HG02852 (cell line): ENCODE results near the gene KIF12.

Experiments
- ATAC-seq: cut with Tn5 transposase; IDR thresholded peaks from one replicate; pipeline ENCODE4 v1.9.1; 2021; ENCODE audit warnings: mild to moderate bottlenecking, moderate library complexity; ENCODE audit not compliant: unreplicated experiment

Gene KIF12

GRCh38 chr9:114070188-114071103, 28.6 kb downstream of the KIF12 start:
- no peak for ATAC-seq

- no peak for ATAC-seq
Measured at GRCh38 chr9:114069476-114070187, 29.5 kb downstream of the KIF12 start.

GRCh38 chr9:114065304-114065703, 33.8 kb downstream of the KIF12 start:
- ATAC-seq, result no peak

- no peak for ATAC-seq
Measured at GRCh38 chr9:114061830-114062474, 37.1 kb downstream of the KIF12 start.

- no peak for ATAC-seq
Measured at GRCh38 chr9:114061292-114061691, 37.8 kb downstream of the KIF12 start.

DNA sequence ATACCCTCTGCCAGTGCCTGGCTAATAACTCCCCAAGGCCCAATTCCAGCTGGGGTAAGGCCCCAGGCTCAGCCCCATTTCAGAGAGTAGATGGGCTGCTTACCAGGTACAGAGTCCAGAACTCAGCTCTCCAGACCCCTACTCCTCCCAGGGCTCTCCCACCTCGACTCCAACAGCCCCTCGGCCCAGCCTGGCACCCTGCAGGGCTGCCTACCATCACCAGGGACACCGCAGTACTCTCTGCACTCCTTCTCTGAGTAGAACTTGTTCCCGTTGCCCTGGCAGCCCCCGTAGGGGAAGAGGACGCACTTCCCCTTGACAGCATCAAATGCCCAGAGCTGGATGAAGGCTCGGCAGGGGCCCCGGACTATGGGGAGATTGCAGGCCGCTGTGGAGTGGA, 38.4 kb downstream of the KIF12 start:
- ATAC-seq, result no peak

DNA sequence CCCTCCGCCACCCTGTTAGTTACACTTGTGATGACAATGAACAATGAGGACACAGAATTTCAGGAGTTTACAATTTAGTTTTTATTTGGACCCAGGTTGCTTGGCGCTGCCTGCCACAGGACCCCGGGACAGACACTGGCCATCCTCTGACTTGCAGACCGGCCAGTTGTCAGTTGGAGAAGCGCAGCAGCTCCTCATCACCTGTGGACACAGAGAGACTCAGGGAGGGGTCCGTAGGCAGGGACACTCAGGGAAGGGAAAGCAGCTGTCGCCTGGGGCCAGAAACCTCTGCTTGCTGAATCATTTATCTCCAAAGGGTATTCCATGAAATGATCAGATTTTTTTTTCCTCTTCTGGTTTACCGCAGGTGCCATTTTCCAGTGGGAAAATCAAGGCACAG, 39.0 kb downstream of the KIF12 start:
- ATAC-seq, result no peak

DNA sequence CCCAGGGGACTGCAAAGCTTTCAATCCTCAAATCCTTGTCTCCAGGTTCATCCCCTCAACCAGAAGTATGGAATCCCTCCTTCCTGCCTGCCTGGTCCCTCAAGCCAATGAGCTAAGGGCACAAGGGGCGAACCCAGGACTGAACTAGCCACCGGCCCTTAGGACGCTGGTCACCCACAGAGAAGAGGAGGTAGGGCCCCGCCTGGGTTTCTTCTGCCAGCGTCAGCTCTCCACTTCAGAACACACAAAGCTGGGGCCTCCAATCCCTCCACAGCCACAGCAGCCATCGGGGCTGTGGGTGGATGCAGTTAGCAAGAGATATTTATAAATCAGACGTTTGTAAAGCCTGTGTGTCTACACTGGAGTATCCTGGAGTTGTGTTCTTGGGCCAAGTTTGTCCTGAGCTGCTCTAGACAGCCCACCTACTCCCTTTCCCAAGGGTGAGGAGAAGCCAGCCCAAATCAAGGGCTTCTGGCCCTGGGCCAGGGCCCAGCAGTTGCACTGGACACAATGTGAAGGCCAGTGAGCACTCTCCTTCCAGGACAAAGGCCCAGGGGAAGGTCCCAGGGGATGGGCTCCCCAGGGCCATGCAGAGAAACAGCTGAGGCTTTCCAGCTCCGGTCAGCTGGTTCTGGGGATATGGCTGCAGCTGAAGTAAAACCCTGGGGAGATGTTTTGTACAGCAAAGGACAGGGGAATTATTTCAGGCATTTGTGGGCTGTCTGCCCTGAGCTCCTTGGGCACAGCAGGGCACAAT, 39.9 kb downstream of the KIF12 start:
- ATAC-seq, result no peak

DNA sequence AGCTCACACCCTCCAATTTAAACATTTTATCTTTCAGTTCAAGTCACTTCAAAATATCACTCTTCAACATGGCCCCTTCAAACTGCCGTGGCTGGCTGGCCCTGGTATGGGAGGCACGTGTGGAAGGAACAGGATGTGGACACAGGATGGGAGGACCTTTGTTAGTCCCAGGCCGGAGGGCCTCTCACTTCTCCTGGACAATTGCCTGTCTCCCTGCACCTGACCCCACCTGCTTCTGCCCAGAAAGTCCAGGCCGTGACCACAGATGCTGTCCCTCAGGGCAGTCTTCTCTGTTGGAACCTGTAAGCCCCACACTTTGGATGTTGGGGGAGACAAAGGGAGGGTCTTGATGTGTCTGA, 40.4 kb downstream of the KIF12 start:
- no peak for ATAC-seq

- ATAC-seq, result no peak
Measured at GRCh38 chr9:114057161-114057885, 41.8 kb downstream of the KIF12 start.

DNA sequence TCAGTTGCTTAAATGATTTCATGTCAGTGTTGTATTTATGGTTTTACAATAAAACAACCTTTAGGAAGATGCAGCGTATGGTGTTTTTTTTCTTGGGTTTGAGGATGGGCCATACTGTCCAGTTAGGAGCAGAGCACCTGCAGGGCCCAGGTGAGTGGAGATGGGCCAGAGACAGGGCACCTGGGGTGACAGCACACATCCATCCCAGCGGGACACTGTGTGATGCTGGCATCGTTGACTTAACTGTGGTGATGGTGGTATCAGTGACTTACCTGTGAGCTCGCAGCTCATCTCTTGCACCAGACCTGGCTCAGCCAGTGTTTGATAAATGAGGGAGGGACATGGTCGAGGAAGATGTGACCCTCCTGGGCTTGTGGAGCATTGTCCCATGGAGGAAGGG, 42.6 kb downstream of the KIF12 start:
- no peak for ATAC-seq

DNA sequence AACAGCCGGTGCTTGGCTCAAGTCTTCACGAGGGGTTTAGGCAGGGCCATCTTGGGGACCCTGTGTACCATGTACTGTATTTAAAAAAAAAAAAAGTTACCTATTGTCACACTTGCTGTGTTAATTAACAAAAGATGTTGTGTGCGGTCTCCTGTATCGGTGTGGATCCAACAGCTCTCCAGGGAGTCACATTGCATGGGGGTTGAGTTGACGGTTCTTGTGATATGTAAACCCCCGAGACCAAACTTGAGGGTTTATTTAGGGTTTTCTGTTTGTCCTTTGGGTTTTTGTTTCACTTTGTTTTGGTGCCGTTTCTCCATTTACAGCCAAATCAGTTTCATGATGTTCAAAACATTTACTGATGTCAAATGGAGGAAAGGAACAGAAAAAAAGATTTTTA, 43.2 kb downstream of the KIF12 start:
- ATAC-seq, result no peak

DNA sequence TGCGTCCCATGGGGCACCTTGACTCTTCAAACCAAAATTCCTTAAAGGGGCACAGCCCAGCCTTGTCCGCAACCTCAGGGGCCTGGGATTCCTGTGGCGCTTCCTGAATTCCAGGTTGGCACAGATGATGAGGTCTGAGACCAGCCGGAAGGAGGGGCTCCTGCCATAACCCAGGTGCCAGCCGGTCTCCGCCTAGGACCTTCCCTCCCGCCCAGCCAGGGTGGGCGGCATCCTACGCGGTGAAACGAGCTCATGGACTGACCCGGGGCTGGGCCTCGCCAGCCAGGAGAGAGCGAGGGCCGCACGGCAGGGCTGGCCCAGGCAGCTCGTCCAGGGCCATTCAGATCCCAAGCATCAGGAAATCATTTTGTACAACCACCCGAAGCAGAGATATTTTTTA, 44.0 kb downstream of the KIF12 start:
- no peak for ATAC-seq

GRCh38 chr9:114054191-114054690, 44.9 kb downstream of the KIF12 start:
- no peak for ATAC-seq

DNA sequence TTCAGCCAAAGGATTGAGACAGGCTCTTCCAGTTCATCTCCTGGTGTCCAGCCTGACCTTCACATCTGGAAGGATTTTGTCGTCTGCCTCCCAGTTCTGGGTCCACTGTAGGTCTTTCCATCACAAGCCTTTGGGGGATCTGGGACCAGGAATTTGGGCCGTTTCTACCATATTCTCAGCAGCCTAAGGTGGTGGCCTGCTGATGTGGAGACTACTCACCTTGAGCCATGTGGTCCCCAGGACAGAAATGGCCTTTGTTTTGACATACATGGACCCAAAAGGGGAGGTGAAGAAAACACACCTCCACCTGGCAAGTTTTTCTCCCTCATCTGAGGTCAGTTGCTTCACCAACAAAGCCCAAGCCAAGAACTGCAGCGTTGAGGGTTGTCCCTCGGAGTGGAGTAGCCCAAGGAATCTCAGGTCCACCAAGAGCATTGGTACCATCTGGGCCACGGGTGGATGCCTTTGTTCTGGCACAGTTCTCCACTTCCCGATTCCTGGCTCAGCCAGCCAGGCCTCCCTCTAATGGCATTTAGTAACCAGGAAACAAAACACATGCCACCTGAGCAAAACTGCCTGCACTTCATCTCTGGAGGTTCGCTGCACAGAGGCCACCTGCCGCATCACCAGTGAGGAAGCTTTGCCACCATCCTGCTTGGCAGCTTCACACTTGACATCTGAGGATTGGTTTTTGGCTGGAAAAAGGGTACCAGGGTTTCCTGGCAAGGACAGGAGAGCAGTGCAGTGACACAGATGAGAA, 45.7 kb downstream of the KIF12 start:
- ATAC-seq, result no peak

- no peak for ATAC-seq
Measured at GRCh38 chr9:114051706-114052105, 47.4 kb downstream of the KIF12 start.

DNA sequence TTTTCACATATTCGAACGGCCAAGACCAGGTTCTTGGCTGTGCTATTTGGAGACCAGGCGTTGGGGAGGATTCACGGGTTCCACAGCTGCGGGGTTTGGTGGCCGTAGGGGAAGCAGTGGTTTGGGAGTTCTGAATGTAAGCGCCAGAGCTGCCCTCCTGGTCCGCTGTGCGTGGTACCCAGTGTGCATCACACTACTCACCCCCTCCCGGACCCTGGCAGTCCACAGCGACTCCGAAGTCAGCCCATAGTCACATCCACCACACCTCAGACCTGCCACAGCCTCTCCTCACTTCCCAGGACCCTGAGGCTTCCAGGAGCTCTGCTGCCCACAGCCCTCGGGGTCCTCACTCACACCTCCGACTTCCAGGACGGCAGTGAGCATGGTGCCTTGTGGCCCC, 47.8 kb downstream of the KIF12 start:
- ATAC-seq, result no peak

DNA sequence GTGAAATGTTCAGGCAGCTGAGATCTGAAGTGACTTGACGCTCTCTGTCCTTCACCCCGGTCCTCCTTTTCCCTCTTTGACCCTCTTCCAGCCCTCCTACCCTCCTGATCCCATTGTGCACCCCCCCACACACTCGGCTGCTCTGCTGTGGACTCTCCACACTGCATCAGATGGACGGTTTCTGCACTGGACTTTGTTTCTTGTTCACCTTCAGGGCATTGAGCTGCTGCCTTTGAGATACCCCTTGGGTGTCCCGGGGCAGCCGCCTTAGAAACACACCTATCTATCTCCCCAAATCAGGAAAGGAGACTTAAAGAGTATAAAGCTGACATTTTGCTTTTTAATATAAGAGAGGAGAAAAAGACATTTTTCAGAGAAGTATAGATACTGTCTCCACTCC, 48.4 kb downstream of the KIF12 start:
- ATAC-seq, result no peak

DNA sequence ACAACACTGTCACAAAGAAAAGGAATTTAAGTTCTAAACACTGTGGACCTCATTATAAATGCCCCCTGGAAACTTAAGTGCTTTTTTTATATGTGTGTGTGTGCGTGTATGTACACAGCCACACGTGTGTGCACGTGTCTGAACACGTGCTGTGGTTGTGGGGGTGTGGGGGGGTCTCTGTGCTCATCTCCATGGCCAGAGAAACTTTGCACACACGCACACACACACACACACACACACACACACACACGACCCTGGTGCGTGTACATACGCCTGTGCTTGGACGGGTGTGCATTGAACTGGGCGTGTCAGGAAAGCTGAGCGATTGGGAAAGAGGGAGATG, 48.9 kb downstream of the KIF12 start:
- no peak for ATAC-seq
